Lower leg skin (tissue), 4 donors: Measurements from ENCODE around the gene C19orf67. TPM values are rescaled to one million over a fixed set of nuclear protein-coding genes. Genes with fewer than 3 reads are reported as not detected.

Experiments used
- DNase-seq, 2 donors: peaks; one replicate each; pipeline ENCODE4 v3.0.0-alpha.2; 2019; ENCODE audit warnings: low spot score in 2 of 2
- H3K4me3 ChIP-seq: fragments of 200-600 bp; sonication (generic); 2 replicates; pipeline ENCODE4 v1.5.1; 2017; ENCODE audit warnings: mild to moderate bottlenecking, low read depth; ENCODE audit not compliant: poor library complexity, severe bottlenecking
- POLR2A ChIP-seq, 2 donors: fragments of 450-650 bp; IDR thresholded peaks; one replicate each; pipeline ENCODE4 v1.6.1; 2016 to 2017; ENCODE audit warnings: antibody characterized with exemption in 2 of 2, mild to moderate bottlenecking in 1 of 2, moderate library complexity in 1 of 2
- WGBS, 2 donors: methylation state at CpG; one replicate each; pipeline ENCODE4 v1.1.5; 2018; 5-methylcytosine and 5-hydroxymethylcytosine counted together
- intact Hi-C: fragments of 100-400 bp; cut with DNase I; formaldehyde crosslinking; loops from one replicate; pipeline ENCODE4 v1.15.0; 2023; ENCODE audit warnings: low total_unique reads
- total RNA-seq, 4 donors: library from RNA; depleted of rRNA; stranded (reverse); fragments of >200 nt; gene quantifications; one replicate each; pipeline ENCODE4 v1.1.0, GENCODE V29; 2016
- TF ChIP-seq, protein P1 (sequence below), 3 donors: fragments of 450-650 bp; IDR thresholded peaks; one replicate each; pipeline ENCODE4 v1.5.1; 2016; ENCODE audit warnings: antibody characterized with exemption in 3 of 3, mild to moderate bottlenecking in 3 of 3, moderate library complexity in 2 of 3

The C19orf67 gene
- total RNA-seq, 4 donors from 2014 or later: not detected

DNA sequence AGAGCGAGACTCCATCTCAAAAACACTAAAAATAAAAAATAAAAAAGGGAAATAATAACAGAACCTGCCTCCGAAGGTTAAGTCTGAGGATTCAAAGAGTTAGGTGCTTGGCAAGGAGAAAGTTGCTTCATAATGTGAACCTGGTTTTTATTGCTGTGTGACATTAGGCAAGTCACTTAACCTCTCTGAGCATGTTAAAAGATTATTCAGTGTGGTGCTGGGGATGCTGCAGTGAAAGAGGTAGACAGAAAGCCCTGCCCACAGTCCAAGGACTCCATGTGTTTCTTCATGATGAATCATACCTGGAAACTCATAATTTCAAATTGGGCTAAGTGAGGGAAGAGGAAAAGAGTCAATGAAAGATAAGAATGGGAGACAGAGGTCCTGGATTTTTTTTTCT, 51.6 kb downstream of the C19orf67 start:
- DNase-seq: no peak
- H3K4me3 ChIP-seq: no peak overlapping the region
- WGBS, 2 donors: 95 to 98% methylated on average over 2 of the region's 2 CpGs
- intact Hi-C loops: no loop called here
- TF ChIP-seq POLR2A (IDR thresholded peaks at IDR 0.05): no peak
- TF ChIP-seq, protein P1, sequence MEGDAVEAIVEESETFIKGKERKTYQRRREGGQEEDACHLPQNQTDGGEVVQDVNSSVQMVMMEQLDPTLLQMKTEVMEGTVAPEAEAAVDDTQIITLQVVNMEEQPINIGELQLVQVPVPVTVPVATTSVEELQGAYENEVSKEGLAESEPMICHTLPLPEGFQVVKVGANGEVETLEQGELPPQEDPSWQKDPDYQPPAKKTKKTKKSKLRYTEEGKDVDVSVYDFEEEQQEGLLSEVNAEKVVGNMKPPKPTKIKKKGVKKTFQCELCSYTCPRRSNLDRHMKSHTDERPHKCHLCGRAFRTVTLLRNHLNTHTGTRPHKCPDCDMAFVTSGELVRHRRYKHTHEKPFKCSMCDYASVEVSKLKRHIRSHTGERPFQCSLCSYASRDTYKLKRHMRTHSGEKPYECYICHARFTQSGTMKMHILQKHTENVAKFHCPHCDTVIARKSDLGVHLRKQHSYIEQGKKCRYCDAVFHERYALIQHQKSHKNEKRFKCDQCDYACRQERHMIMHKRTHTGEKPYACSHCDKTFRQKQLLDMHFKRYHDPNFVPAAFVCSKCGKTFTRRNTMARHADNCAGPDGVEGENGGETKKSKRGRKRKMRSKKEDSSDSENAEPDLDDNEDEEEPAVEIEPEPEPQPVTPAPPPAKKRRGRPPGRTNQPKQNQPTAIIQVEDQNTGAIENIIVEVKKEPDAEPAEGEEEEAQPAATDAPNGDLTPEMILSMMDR (IDR thresholded peaks at IDR 0.05): no peak

DNA sequence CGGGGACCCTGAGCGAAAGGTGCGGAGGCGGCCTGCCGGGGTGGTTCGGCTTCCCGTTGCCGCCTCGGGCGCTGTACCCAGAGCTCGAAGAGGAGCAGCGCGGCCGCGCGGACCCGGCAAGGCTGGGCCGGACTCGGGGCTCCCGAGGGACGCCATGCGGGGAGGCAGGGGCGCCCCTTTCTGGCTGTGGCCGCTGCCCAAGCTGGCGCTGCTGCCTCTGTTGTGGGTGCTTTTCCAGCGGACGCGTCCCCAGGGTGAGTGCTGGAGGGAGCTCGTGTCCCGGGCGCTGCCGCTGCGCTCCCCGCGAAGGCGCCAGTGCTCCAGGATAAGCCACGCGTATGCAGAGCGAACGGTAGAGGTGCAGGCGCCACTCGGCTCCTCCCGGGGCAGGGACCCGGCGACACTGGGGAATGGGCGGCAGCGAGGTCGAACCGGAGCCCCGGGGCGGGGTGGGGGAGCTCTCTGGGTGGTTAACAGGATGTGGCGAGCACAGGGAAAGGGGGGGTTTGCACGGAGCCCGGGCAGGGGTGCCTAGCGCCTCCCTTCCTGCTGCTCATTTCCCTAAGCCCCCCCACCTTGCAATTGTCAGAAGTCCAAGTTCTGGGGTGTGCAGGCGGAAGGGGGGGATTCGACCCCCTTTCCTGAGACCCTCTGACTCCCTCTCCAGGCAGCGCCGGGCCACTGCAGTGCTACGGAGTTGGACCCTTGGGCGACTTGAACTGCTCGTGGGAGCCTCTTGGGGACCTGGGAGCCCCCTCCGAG, 53.7 kb downstream of the C19orf67 start, which contains the start of gene IL27RA:
Gene IL27RA, plus strand, starts transcription at position 44 of the 762 bp plus-strand sequence. Its CDS starts 111 bp downstream, at position 155.
- 0 to 1% methylated on average over 34 to 40 of the region's 63 CpGs for WGBS, 2 donors
- peak within 1 kb of the TSS; percentile 40 for H3K4me3 ChIP-seq
- intact Hi-C loops: no loop called here
- TF ChIP-seq, protein P1 (IDR thresholded peaks at IDR 0.05): peak in 1 of 3 donors; percentile 35
- no peak for TF ChIP-seq POLR2A (IDR thresholded peaks at IDR 0.05)
- peak in 1 of 2 donors; percentile 91 for DNase-seq

Other genes starting within 250 kb of the C19orf67 start
- not detected for gene NANOS3, start 208.6 kb downstream of the C19orf67 start, total RNA-seq
- gene BRME1, start 179.7 kb downstream of the C19orf67 start, total RNA-seq: 10 to 100 TPM in 1 of 4 donors, 1 to 10 TPM in 3; 2.3 to 11.8 (median 5.7) TPM
- 100 to 1,000 TPM in 1 of 4 donors, 10 to 100 TPM in 3; 48.9 to 104 (median 54.8) TPM for gene CC2D1A, start 179.6 kb downstream of the C19orf67 start, total RNA-seq
- gene PODNL1, start 147.4 kb downstream of the C19orf67 start, total RNA-seq: 1 to 10 TPM; 5.2 to 8.2 (median 6.4) TPM
- gene DCAF15, start 133.3 kb downstream of the C19orf67 start, total RNA-seq: 10 to 100 TPM; 31.8 to 51.7 (median 43.0) TPM
- gene RFX1, start 79.5 kb downstream of the C19orf67 start, total RNA-seq: 1 to 10 TPM; 4.5 to 9.2 (median 6.1) TPM
- gene RLN3, start 57.6 kb downstream of the C19orf67 start, total RNA-seq: not detected
- gene IL27RA, start 54.0 kb downstream of the C19orf67 start, total RNA-seq: 1 to 10 TPM in 3 of 4 donors, under 1 TPM in 1; 0.27 to 2.7 (median 2.0) TPM
- gene PALM3, start 23.7 kb downstream of the C19orf67 start, total RNA-seq: under 1 TPM in 1 of 4 donors, not detected in 3; 0.10 TPM
- 10 to 100 TPM in 3 of 4 donors, 1 to 10 TPM in 1; 9.1 to 26.2 (median 17.2) TPM for gene MISP3, start 13.0 kb downstream of the C19orf67 start, total RNA-seq
- gene SAMD1, start 5.0 kb upstream of the C19orf67 start, total RNA-seq: 10 to 100 TPM; 23.2 to 61.1 (median 33.2) TPM
- 10 to 100 TPM; 45.9 to 53.7 (median 49.2) TPM for gene PRKACA, start 32.0 kb upstream of the C19orf67 start, total RNA-seq
- gene ASF1B, start 50.8 kb upstream of the C19orf67 start, total RNA-seq: 1 to 10 TPM in 3 of 4 donors, not detected in 1; 1.6 to 3.2 (median 2.3) TPM
- 10 to 100 TPM; 27.6 to 37.7 (median 29.8) TPM for gene ADGRL1, start 120.4 kb upstream of the C19orf67 start, total RNA-seq